Sigmoid colon (tissue), 7 donors: ENCODE results near the gene ZNF431. TPM values are rescaled to one million over a fixed set of nuclear protein-coding genes. Genes with fewer than 3 reads are reported as not detected.

Experiments
- DNase-seq: peaks from one replicate; pipeline ENCODE4 v3.0.0-alpha.2; 2019
- H3K27ac ChIP-seq, 4 donors: fragments of 200-600 bp; sonication (generic); one replicate each; pipeline ENCODE4 v1.5.1; 2016 to 2019; ENCODE audit warnings: mild to moderate bottlenecking in 1 of 4
- H3K27me3 ChIP-seq, 3 donors: fragments of 200-600 bp; sonication (generic); one replicate each; pipeline ENCODE4 v1.5.1; 2019; ENCODE audit warnings: mild to moderate bottlenecking in 1 of 3
- H3K36me3 ChIP-seq, 4 donors: fragments of 200-600 bp; sonication (generic); one replicate each; pipeline ENCODE4 v1.5.1; 2016 to 2019
- H3K4me1 ChIP-seq, 4 donors: fragments of 200-600 bp; sonication (generic); one replicate each; pipeline ENCODE4 v1.5.1; 2017 to 2019
- H3K4me3 ChIP-seq, 4 donors: fragments of 200-600 bp; sonication (generic); one replicate each; pipeline ENCODE4 v1.5.1; 2017 to 2019; ENCODE audit warnings: mild to moderate bottlenecking in 2 of 4, moderate library complexity in 1 of 4
- H3K9me3 ChIP-seq, 4 donors: fragments of 200-600 bp in 3 of 4; sonication (generic) in 3 of 4; one replicate each; pipeline versions ENCODE4 v1.5.1 to v1.6.1; 2013 to 2019
- CTCF ChIP-seq, 4 experiments: fragments of 450-650 bp in 3 of 4; fragments of 200-600 bp in 1 of 4; IDR thresholded peaks; one replicate each; pipeline ENCODE4 v1.5.1; 2016 to 2019; ENCODE audit warnings: antibody characterized with exemption in 4 of 4, mild to moderate bottlenecking in 3 of 4, moderate library complexity in 2 of 4
- EP300 ChIP-seq, 4 donors: sonication (generic); formaldehyde crosslinking; IDR thresholded peaks; one replicate each; pipeline ENCODE4 v1.6.1; 2017; ENCODE audit warnings: antibody characterized with exemption in 4 of 4
- POLR2A ChIP-seq, 2 donors: fragments of 450-650 bp; IDR thresholded peaks; one replicate each; pipeline ENCODE4 v1.6.1; 2016; ENCODE audit warnings: antibody characterized with exemption in 2 of 2, mild to moderate bottlenecking in 2 of 2, moderate library complexity in 2 of 2
- POLR2AphosphoS5 ChIP-seq, 4 donors: sonication (generic); formaldehyde crosslinking; IDR thresholded peaks; one replicate each; pipeline ENCODE4 v1.6.1; 2017; ENCODE audit warnings: antibody characterized with exemption in 4 of 4
- WGBS, 2 donors: extraction: QIAGEN DNeasy Blood & Tissue Kit; methylation state at CpG; one replicate each; pipeline ENCODE4 v1.1.7; 2013; 5-methylcytosine and 5-hydroxymethylcytosine counted together
- intact Hi-C: fragments of 100-400 bp; cut with DNase I; formaldehyde crosslinking; loops from one replicate; pipeline ENCODE4 v1.15.1; 2023
- polyA plus RNA-seq, 3 donors: library from polyadenylated mRNA; stranded (reverse); fragments of 200-250 nt; gene quantifications; one replicate each; pipeline ENCODE4 v1.2.3, GENCODE V29; 2013
- total RNA-seq, 4 donors: library from RNA; depleted of rRNA; stranded (reverse); fragments of >200 nt; gene quantifications; one replicate each; pipeline ENCODE4 v1.1.0, GENCODE V29; 2016
- donor health status: healthy with polysubstance abuse.
- donor health status: Bipolar disorder and iron deficiency.
- donor health status: healthy.

The ZNF431 gene
- total and polyA plus RNA-seq, 7 donors = 1.2 to 18.6 (median 7.4) TPM

DNA sequence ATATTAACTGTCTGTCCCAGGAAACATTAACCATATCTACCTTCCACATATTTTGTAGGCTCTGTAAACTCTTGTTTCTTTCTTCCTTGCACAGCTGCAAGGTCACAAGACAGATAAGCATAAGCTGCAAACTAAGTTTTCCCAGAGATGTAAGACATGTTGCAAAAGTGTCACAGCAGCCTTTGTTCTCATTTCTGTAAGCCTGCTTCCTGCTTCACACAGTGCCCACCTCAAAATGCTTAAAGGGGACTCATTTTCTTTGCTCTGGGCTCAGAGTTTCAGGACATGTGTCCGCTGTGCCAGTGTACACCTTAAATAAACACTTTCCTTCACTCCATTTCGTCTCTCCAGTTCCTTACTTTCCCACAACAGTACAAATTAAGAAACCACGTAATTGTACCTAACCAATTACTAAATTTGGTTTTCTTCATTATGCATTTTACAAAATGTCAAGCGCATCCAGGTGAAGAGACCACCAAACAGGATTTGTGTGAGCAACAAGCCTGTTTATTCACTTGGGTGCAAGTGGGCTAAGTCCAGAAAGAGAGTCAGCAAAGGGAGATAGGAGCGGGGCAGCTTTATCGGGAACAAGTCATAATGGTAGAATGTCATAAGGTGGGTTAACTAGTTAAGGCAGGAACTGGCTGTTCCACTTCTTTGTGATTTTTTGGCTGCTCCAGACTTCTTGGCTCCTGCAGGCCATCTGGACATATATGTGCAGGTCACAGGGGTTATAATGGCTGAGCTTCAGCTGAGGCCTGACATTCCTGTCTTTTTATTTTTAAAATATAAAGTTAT lies 12.7 kb upstream of the ZNF431 start:
- Histone ChIP-seq H3K27me3 (no peaks in the 10 kb centered on the region), H3K4me3 (no peak overlapping the region), H3K27ac (no peak overlapping the region), H3K36me3 (no peaks in the 10 kb centered on the region), H3K4me1 (no peaks in the 10 kb centered on the region), H3K9me3 (no peaks in the 10 kb centered on the region)
- no peak for DNase-seq
- intact Hi-C loops = no loop called here
- no peak for TF ChIP-seq POLR2A (IDR thresholded peaks at IDR 0.05)
- no peak for TF ChIP-seq EP300 (IDR thresholded peaks at IDR 0.05)
- TF ChIP-seq CTCF (IDR thresholded peaks at IDR 0.05) = no peak
- TF ChIP-seq POLR2AphosphoS5 (IDR thresholded peaks at IDR 0.05) = no peak
- 64 to 74% methylated on average over 6 of the region's 6 CpGs for WGBS, 2 donors

GRCh38 chr19:21130097-21130775 lies 11.6 kb upstream of the ZNF431 start:
- Histone ChIP-seq H3K27ac (no peak overlapping the region), H3K9me3 (no peaks in the 10 kb centered on the region), H3K36me3 (no peaks in the 10 kb centered on the region), H3K4me3 (no peak overlapping the region), H3K4me1 (no peaks in the 10 kb centered on the region), H3K27me3 (no peaks in the 10 kb centered on the region)
- intact Hi-C loops = no loop called here
- WGBS, 2 donors = 46 to 80% methylated on average over 3 of the region's 3 CpGs
- no peak for DNase-seq
- TF ChIP-seq POLR2A (IDR thresholded peaks at IDR 0.05) = no peak
- no peak for TF ChIP-seq POLR2AphosphoS5 (IDR thresholded peaks at IDR 0.05)
- TF ChIP-seq CTCF (IDR thresholded peaks at IDR 0.05) = no peak
- no peak for TF ChIP-seq EP300 (IDR thresholded peaks at IDR 0.05)

GRCh38 chr19:21133633-21134032 lies 8.2 kb upstream of the ZNF431 start:
- WGBS, 2 donors = 45 to 54% methylated on average over 1 of the region's 1 CpG

GRCh38 chr19:21134934-21135366 lies 6.9 kb upstream of the ZNF431 start:
- H3K9me3 ChIP-seq = no peaks in the 10 kb centered on the region
- 78 to 80% methylated on average over 2 of the region's 2 CpGs for WGBS, 2 donors
- no peak for DNase-seq
- H3K4me3 ChIP-seq = no peak overlapping the region
- H3K36me3 ChIP-seq = no peaks in the 10 kb centered on the region
- no peak overlapping the region for H3K27ac ChIP-seq
- no peaks in the 10 kb centered on the region for H3K4me1 ChIP-seq
- intact Hi-C loops = no loop called here
- TF ChIP-seq EP300 (IDR thresholded peaks at IDR 0.05) (no peak), POLR2AphosphoS5 (IDR thresholded peaks at IDR 0.05) (no peak), CTCF (IDR thresholded peaks at IDR 0.05) (no peak), POLR2A (IDR thresholded peaks at IDR 0.05) (no peak)
- no peaks in the 10 kb centered on the region for H3K27me3 ChIP-seq

More at GRCh38 chr19:21133633-21134032, 8.2 kb upstream of the ZNF431 start:
- H3K4me3 ChIP-seq = no peak overlapping the region
- H3K36me3 ChIP-seq = no peaks in the 10 kb centered on the region
- no peaks in the 10 kb centered on the region for H3K4me1 ChIP-seq
- TF ChIP-seq POLR2AphosphoS5 (IDR thresholded peaks at IDR 0.05) (no peak), EP300 (IDR thresholded peaks at IDR 0.05) (no peak), POLR2A (IDR thresholded peaks at IDR 0.05) (no peak), CTCF (IDR thresholded peaks at IDR 0.05) (no peak)
- no peaks in the 10 kb centered on the region for H3K9me3 ChIP-seq
- intact Hi-C loops = no loop called here
- no peak for DNase-seq
- H3K27ac ChIP-seq = no peak overlapping the region
- no peaks in the 10 kb centered on the region for H3K27me3 ChIP-seq
